HepG2 (cell line): ENCODE results near the gene PHF5A. TPM values are rescaled to one million over a fixed set of nuclear protein-coding genes. Genes with fewer than 3 reads are reported as not detected.
A peak's percentile ranks its signal among the peaks of the same experiment; 100 is the strongest.

Experiments
- HNRNPL ChIP-seq: fragments of 200-400 bp; formaldehyde crosslinking; IDR thresholded peaks from 2 replicates; pipeline ENCODE4 v1.6.1; 2017; ENCODE audit warnings: mild to moderate bottlenecking, low read depth, low read length
- LCORL ChIP-seq, 2 experiments: fragments of 450-650 bp in 1 of 2; sonication (generic) in 1 of 2; formaldehyde crosslinking in 1 of 2; IDR thresholded peaks; 2 replicates each; pipeline versions ENCODE4 v1.5.0 to v1.6.1; 2017 to 2020; ENCODE audit warnings: antibody characterized with exemption in 1 of 2, missing genetic modification reagents in 1 of 2
- RFXANK ChIP-seq: IDR thresholded peaks from 2 replicates; pipeline ENCODE4 v1.6.1; 2016
- THAP11 ChIP-seq: IDR thresholded peaks from 2 replicates; pipeline ENCODE4 v1.6.1; 2016; ENCODE audit warnings: missing biosample characterization, missing genetic modification reagents
- ZBTB40 ChIP-seq, 2 experiments: fragments of 450-650 bp in 1 of 2; sonication (generic) in 1 of 2; formaldehyde crosslinking in 1 of 2; IDR thresholded peaks; 2 replicates each; pipeline versions ENCODE4 v1.6.1 to v1.8.0; 2016 to 2022; ENCODE audit warnings: antibody characterized with exemption in 1 of 2, mild to moderate bottlenecking in 1 of 2, missing genetic modification reagents in 1 of 2
- ZBTB7B ChIP-seq: sonication (generic); formaldehyde crosslinking; IDR thresholded peaks from 2 replicates; pipeline ENCODE4 v1.4.0; 2020; ENCODE audit warnings: missing genetic modification reagents
- ZBTB8A ChIP-seq: sonication (generic); formaldehyde crosslinking; IDR thresholded peaks from 2 replicates; pipeline ENCODE4 v1.4.0; 2020; ENCODE audit warnings: mild to moderate bottlenecking, low read depth, missing genetic modification reagents, borderline replicate concordance
- ZKSCAN8 ChIP-seq: IDR thresholded peaks from 2 replicates; pipeline ENCODE4 v1.6.1; 2016; ENCODE audit warnings: borderline replicate concordance, missing genetic modification reagents, missing compliant biosample characterization
- ZNF124 ChIP-seq: sonication (generic); formaldehyde crosslinking; IDR thresholded peaks from 2 replicates; pipeline ENCODE4 v1.4.0; 2020; ENCODE audit warnings: missing genetic modification reagents
- ZNF710 ChIP-seq: sonication (generic); formaldehyde crosslinking; IDR thresholded peaks from 2 replicates; pipeline ENCODE4 v1.5.0; 2020; ENCODE audit warnings: mild to moderate bottlenecking, missing genetic modification reagents, borderline replicate concordance
- ZSCAN20 ChIP-seq: sonication (generic); formaldehyde crosslinking; IDR thresholded peaks from 2 replicates; pipeline ENCODE4 v1.4.0; 2020; ENCODE audit warnings: missing genetic modification reagents, mild to moderate bottlenecking, borderline replicate concordance
- polyA plus RNA-seq, 8 experiments: library from polyadenylated mRNA; depleted of rRNA in 3 of 8; stranded (reverse) in 7 of 8; unstranded in 1 of 8; fragments of >200 nt; fragmentation: Illumina TruSeq in 4 of 8; extraction: Trizol in 4 of 8; gene quantifications; 2 replicates each; pipeline versions ENCODE4 v1.2.1 to v1.2.3, GENCODE V29; 2011 to 2016; ENCODE audit warnings: low read depth in 4 of 8, missing spikeins in 1 of 8, mixed read lengths in 1 of 8; ENCODE audit not compliant: insufficient read depth in 1 of 8
- total RNA-seq, 5 experiments: library from RNA; depleted of rRNA; stranded (reverse); fragments of >200 nt; fragmentation: Illumina TruSeq; extraction: Trizol; gene quantifications; 2 replicates each; pipeline ENCODE4 v1.2.3, GENCODE V29; 2016; ENCODE audit warnings: low read depth in 1 of 5
- TF ChIP-seq, protein P1 (sequence below): sonication (generic); formaldehyde crosslinking; IDR thresholded peaks from 2 replicates; pipeline ENCODE4 v1.5.0; 2020; ENCODE audit warnings: missing genetic modification reagents, mild to moderate bottlenecking, borderline replicate concordance
- TF ChIP-seq, protein P2 (sequence below), 2 experiments: sonication (generic) in 1 of 2; formaldehyde crosslinking in 1 of 2; IDR thresholded peaks; 2 replicates each; pipeline versions ENCODE4 v1.4.0 to v1.6.1; 2018 to 2020; ENCODE audit warnings: missing genetic modification reagents in 2 of 2, borderline replicate concordance in 1 of 2, low read depth in 1 of 2, mild to moderate bottlenecking in 1 of 2, missing biosample characterization in 1 of 2

PHF5A gene
- total and polyA plus RNA-seq, 2 of the 13 experiments (the other 11 are each of a cell fraction or from before 2014, with no cell fraction given), result 56.6 to 105 TPM

DNA sequence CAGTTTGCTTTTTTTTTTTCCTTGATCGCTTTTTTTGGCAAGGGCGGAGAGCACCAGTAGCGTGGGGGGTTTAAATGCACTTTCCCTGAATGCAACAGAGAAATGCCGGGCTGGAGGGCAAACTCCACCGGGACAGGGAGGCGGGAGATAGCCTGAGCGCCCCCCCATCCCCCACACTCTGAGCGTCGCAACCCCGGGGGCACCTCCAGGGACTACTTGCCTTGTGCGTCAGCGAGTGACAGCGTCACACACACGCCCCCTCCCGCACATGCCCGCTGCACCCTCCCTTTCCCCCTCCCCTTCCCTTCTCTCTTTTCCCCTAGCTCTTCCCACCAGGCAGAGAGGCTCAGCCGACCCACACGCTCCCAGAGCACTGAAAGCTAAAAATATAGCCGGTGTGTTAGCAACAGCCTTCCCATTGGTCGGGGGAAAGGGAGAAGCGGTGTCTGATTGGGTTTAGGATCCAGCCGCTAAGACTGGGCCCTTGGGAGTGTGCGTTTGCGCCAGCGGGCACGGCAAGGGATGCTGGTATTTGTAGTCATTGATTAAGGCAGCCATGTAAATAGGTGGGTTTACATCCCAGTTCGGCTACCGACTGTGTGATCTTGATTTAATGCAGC is 20.2 kb downstream of the PHF5A start (continued):
- 0 out of 2 replicates have a peak, but pooled peaks have one; percentile 33 for TF ChIP-seq ZNF710 (CRISPR knock-in tag)
- no peak for TF ChIP-seq ZBTB40 (IDR thresholded peaks at IDR 0.05)
- no peak; the same call in 1 of the 2 replicates for TF ChIP-seq ZBTB40 (CRISPR knock-in tag; IDR thresholded peaks at IDR 0.05)
- TF ChIP-seq HNRNPL, result 0 out of 2 replicates have a peak, but pooled peaks have one; percentile 56
- TF ChIP-seq ZBTB7B (CRISPR knock-in tag), result peak; percentile 60; the same call in 1 of the 2 replicates
- TF ChIP-seq THAP11, result peak; percentile 97
- TF ChIP-seq LCORL (IDR thresholded peaks at IDR 0.05), result no peak
- 0 out of 2 replicates have a peak, but pooled peaks have one; percentile 70 for TF ChIP-seq LCORL (CRISPR knock-in tag; IDR thresholded peaks at IDR 0.05)
- no peak for TF ChIP-seq ZBTB8A (CRISPR knock-in tag)
- TF ChIP-seq RFXANK, result peak; percentile 99
- TF ChIP-seq, protein P1, sequence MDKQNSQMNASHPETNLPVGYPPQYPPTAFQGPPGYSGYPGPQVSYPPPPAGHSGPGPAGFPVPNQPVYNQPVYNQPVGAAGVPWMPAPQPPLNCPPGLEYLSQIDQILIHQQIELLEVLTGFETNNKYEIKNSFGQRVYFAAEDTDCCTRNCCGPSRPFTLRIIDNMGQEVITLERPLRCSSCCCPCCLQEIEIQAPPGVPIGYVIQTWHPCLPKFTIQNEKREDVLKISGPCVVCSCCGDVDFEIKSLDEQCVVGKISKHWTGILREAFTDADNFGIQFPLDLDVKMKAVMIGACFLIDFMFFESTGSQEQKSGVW (CRISPR knock-in tag), result no peak
- 0 out of 2 replicates have a peak, but pooled peaks have one; percentile 54 for TF ChIP-seq ZKSCAN8 (CRISPR knock-in tag)
- TF ChIP-seq ZNF124 (CRISPR knock-in tag), result peak; percentile 37; the same call in 1 of the 2 replicates
- TF ChIP-seq ZSCAN20 (CRISPR knock-in tag), result no peak
- TF ChIP-seq, protein P2, sequence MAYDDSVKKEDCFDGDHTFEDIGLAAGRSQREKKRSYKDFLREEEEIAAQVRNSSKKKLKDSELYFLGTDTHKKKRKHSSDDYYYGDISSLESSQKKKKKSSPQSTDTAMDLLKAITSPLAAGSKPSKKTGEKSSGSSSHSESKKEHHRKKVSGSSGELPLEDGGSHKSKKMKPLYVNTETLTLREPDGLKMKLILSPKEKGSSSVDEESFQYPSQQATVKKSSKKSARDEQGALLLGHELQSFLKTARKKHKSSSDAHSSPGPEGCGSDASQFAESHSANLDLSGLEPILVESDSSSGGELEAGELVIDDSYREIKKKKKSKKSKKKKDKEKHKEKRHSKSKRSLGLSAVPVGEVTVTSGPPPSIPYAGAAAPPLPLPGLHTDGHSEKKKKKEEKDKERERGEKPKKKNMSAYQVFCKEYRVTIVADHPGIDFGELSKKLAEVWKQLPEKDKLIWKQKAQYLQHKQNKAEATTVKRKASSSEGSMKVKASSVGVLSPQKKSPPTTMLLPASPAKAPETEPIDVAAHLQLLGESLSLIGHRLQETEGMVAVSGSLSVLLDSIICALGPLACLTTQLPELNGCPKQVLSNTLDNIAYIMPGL (CRISPR knock-in tag; IDR thresholded peaks at IDR 0.05; ENCODE audit: borderline replicate concordance in 1 of 2, low read depth in 1 of 2), result peak in 1 of 2 experiments; percentile 70; a peak in 1 of 4 replicates
